GM12892 (cell line): ENCODE results near the gene CCR2.
"Not testable (repeated sequence)": the region's sequence is repeated elsewhere in the genome, so short reads cannot be mapped to it uniquely, and the experiment has no call there.

Source experiments
- POLR2A ChIP-seq: IDR thresholded peaks from 2 replicates; pipeline ENCODE4 v1.6.1; 2011; ENCODE audit warnings: low read depth, low read length, control low read depth
- POLR2AphosphoS5 ChIP-seq: IDR thresholded peaks from 2 replicates; pipeline ENCODE4 v1.6.1; 2011; ENCODE audit warnings: low read depth, low read length, control low read depth
- TAF1 ChIP-seq: IDR thresholded peaks from 2 replicates; pipeline ENCODE4 v1.6.1; 2011; ENCODE audit warnings: low read depth, mild to moderate bottlenecking, control low read depth, low read length, borderline replicate concordance

- TF ChIP-seq POLR2AphosphoS5, POLR2A, TAF1: not testable (repeated sequence)
Observed at GRCh38 chr3:46402902-46403301, 49.0 kb downstream of the CCR2 start.
